GM10847 (cell line): ENCODE data around the gene DLGAP4.

Experiments used
- POLR2A ChIP-seq: IDR thresholded peaks from 2 replicates; pipeline ENCODE4 v1.6.1; 2011; ENCODE audit not compliant: insufficient read length; ENCODE audit errors: extremely low read depth

DLGAP4 gene

DNA sequence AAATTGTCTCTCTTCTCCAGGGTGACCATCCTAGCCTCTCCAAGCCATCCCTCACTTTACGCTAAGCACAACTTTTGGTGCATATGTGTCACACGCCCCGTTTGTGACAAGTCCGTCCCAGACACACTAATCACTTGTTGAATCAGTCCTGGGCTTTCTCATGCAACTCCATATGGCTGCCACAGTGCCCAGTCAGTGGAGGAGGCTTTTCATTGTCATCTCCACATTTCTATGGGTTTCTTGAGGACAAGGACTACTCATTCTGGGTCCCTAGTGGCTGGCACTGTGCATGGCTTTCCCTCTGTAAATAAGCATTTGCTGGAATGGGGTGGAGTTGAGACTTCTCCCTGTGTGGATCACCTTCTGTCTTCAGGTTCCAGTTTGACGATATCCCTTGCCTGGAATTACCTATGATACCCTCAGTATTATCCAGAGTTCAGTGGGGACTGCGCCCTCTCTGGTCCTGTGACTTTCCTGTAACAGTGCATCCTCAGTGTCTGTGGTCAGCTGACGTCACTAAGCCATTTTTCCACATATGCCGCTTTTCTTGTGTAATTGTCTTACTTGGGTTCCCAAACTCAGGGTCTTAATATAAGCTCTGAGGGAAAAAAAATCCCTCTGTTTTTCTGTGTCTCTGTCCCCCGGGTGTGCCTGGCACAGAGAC, 175.4 kb downstream of the DLGAP4 start:
- no peak for TF ChIP-seq POLR2A

DNA sequence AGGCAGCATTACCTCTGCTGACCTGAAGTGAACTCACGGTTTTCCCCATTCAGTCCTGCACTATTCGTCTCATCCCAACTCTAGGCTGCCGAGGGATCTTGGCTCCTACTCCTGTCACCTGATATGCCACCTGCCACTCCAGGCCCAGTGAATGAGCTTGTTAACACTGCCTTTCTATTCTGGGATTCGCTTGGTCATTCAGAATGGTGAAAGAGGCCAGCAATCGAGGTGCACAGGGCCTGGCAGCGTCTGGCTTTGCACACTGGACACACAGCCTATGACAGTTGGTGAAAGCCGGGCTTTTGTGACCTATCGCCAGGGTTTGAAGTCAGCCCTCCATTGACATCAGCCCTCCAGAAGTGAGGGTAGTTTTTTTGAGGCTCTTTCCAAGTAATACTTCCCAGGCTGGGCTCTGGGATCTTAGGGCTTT, 175.9 kb downstream of the DLGAP4 start:
- no peak for TF ChIP-seq POLR2A

DNA sequence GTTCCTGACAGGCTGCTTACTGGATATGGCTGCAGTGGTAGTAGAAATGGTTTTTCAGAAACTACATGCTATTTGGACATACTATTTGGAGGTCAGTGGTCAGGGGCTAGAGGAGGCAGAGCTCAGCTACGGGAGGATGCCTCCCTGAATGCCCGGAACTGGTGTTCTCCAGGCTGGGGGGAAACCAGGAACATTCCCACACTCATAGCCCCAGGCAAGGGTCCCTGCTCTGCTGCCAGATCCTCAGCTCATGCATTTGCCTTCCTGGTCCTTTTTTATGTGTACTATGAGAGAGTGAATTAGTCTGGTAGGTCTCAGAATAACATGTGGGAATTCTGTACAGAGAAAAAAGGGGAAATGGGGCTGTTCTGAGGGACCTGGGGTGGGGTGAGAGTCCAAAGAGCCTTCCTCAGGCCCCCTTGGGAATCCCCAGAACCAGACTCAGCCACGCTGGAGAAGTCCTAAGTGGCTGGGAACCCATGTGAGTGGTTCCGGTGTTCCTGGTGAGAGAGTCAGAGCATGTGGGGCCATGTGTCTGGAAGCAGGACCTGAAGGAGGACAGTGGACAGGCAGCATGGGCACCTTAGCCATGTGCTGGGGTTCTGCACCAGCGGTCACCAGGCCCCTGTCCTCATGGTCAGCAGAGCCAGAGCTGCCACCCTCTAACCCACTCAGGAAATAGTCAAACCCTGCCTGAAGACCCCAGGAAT, 177.2 kb downstream of the DLGAP4 start:
- TF ChIP-seq POLR2A: no peak

DNA sequence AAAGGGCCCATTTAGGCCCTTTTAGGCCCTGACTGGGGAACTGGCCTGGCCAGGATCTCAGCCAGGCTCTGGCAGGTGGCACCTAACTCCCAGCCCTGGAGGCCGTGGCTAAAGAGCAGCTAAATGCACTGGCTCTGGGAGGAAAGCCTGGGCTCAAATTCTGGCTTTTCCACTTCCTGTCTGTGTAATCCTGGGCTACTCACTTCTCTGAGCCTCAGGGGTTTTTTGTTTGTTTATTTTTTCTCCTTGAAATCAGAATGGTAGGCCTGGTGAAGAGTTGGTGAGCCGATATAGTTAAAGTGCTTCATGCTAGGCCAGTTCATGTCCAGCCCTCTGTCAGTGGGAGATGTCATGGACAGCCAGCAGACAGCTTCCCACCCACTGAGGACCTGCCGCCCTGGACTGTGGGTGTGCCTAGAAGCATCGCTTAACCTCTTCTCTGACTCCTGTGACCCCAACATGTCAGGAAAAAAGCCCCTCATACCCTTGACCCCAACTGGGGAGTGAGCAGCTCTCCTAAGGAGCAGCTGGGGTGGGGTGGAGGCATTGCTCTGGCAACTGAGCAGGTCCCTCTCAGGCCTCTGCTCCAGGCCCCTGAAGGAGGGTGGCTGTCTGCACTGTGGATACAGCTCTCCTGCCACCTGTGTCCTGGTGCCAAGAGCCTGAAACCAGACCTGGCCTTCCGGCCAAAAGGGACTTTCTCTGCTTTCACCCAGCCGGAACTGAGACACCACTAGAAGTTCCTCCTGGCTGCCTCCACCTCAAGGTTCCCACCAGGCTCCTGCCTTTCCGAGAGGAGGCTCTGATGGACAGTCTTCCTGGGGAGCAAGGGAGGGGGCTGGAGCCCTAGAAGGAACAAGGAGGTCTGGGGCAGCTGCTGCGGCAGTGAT, 178.0 kb downstream of the DLGAP4 start:
- no peak for TF ChIP-seq POLR2A

DNA sequence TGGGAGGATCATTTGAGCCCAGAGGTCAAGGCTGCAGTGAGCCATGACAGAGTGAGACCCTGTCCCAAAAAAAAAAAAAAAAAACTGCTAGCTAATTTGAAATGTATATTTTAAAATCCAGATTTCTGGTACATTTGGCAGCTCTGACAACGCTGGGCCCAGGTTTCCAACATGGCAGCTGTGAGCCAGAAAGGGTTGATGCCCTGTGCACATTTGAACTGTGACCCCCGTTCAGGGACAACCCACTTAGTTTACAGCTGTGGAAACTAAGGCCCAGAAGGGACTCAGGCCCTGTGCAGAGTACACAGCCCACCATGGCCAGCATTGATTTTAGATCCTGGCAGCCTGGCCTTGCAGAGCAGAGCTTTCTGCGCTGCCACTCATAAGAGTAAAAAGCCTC, 179.1 kb downstream of the DLGAP4 start:
- no peak for TF ChIP-seq POLR2A

DNA sequence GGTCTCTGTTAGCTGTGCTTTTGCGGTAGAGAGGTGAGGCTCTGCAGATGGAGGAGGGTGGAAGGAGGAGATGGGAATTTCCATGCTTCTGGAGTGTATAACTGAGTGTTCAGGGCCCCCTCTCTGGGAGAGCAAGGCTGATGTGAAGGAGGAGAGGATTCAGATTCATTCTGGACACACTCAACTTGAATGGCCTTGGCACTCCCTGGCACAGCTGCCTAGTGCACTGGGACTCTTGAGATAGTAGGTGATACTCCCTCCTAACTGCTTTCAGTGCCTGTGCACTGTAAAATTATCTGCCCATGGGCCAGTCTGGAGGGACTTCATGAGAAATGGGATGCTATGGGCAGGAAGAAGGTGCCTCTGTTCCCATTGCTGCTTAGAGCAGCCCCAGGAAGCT, 180.9 kb downstream of the DLGAP4 start:
- no peak for TF ChIP-seq POLR2A

DNA sequence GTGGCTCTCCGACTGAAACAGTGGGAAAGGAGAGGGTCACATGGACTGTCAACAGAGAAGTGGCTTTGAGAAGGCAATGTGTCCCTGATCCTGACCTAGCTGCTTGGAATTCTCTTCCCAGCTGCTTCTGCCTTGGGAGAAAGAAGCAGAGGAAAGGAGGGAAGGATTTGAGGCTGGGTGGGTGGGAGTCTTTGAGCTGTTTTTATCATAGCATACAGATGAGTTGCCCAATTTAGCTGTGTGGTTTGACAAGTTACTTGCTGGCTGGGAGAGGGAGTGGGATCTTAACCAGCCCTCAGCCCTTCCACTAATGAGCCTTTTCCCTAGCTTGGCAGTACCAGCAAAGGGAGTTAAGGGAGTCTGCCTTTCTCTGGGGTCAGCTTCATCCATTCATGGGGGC, 184.1 kb downstream of the DLGAP4 start:
- no peak for TF ChIP-seq POLR2A

DNA sequence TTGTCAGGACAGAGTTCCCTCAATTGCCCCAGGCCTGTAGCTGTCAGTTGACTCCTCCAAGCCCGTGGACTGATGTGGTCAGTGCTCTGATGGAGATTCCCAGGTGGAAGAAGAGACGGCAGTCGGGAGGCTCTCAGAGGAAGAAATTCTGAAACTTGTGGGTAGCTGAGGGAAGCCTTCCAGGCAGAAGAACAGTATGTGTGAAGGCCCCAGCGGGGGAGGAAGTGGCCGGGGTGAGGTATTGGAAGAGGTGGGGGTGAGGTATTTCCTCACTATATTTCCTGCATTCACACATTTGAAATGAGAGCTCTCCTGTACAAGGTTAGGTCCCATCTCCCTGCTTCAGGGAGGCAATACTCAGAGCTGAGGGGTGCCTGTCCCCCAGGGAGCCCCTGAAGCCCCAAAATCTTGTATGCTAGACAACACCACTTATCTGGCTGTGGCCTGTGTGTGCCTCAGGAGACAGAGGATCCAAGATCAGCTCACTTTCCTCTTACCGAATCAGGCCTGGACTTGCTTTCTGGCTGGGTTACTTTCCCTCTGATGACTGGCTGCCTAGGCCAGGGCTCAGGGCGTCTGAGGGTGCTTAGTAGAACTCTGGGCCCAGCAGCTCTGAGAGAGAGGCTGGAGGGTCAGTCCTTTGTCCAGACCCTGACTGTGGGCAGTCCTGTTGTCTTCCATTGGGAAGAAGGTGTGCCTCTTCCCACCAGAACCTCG, 185.9 kb downstream of the DLGAP4 start:
- TF ChIP-seq POLR2A: no peak

DNA sequence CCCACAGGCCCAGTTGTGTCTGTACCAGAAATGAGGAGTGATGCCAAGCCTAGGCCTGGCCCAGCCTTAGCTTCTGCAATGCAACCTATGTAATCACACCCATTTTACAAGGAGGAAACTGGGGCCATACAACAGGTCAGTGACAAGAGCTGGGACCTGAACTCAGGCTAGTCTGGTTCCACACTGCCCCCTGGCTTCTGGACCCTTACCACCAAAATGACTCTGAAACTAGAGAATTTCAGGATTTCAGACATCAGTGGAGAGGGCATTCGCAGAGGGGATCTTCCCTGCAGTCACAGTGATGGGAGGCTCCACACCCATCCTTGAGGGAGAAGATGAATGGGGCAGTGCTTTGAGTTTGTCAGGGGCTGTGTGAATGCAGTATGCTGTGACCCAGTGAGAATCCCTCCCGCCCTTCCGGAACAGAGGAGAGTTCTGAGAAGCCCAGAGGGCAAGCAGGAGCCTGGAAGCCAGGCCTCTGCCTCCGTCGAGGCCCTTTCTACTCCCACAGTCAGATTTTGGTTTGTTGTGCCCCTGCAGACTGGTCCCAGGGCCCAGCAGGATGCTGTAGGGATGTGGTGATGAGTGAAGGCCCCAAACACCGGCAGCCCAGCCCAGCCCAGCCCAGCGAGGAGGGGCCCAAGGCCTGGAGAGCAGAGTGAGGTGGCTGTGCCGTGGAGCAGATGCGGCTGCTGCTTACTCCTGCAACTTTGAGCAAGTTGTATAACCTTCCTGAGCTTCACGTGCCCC, 187.1 kb downstream of the DLGAP4 start:
- no peak for TF ChIP-seq POLR2A

DNA sequence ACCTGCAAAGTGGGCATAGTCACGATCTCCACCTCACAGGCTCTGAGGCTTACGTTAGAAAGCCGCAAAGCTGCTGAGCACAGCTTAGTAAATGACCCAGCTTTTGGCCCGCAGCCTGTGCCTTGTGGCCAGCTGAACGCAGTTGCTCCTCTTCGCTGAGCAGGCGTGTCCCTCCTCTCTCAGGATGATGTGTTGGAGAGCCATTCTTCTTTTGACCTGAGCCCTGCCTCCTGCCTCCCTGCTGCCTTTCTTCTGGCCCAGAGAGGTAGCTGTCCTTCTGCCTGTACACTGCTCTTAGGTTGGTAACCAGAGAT, 187.6 kb downstream of the DLGAP4 start:
- TF ChIP-seq POLR2A: no peak

DNA sequence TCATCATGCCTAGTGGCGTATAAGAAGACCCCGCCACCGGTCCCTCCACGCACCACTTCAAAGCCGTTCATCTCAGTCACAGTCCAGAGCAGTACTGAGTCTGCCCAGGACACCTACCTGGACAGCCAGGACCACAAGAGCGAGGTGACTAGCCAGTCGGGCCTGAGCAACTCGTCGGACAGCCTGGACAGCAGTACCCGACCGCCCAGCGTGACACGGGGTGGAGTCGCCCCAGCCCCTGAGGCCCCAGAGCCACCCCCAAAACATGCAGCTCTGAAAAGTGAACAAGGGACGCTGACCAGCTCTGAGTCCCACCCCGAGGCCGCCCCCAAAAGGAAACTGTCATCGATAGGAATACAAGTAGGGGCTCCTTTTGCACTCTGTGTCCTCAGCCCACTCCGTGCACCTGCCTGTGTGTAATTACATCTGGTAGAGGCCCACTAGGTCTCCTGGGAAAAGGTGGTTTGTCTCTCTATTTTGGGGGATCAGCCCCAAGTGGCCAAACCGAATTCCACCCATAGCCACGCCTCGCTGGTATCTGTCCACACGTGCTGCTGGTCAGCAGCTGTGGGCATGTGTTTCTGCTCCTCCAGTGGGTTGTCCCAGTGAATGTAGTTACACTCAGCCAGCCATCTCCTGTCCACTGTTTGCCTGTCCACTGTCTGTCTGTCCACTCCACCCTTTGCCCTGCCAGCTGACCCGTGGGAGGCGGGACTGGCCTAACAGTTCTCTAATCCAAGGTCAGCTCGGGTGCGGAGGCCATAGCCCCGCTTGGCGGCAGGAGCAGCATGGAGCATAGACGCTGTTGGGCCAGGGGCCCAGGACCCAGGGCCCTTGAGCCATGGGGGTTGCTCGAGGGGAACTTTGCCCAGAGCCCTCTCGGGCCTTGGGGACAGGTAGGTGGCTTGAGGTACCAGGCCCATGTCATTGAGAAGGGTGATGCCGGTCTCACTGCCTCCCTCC, 190.8 kb downstream of the DLGAP4 start:
- TF ChIP-seq POLR2A: no peak

DNA sequence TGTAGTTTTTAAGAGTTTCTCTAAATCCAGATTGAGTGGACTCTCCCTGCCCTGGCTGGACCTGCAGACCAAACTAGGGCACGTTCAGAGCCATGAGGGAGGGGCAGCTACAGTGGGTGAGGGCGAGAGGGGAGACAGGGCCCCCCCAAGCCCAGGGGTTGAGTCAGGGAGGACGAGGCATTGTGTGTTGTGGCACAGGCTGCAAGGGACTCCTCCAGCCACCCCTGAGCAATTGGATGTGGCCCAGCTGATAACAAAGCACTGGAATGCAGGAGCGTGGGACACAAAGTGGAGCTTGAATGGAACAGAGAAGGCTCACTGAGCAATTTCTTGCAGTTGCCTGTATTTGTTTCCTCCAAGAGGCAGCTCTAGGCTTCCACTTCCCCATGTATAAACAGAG, 191.7 kb downstream of the DLGAP4 start:
- TF ChIP-seq POLR2A: no peak

DNA sequence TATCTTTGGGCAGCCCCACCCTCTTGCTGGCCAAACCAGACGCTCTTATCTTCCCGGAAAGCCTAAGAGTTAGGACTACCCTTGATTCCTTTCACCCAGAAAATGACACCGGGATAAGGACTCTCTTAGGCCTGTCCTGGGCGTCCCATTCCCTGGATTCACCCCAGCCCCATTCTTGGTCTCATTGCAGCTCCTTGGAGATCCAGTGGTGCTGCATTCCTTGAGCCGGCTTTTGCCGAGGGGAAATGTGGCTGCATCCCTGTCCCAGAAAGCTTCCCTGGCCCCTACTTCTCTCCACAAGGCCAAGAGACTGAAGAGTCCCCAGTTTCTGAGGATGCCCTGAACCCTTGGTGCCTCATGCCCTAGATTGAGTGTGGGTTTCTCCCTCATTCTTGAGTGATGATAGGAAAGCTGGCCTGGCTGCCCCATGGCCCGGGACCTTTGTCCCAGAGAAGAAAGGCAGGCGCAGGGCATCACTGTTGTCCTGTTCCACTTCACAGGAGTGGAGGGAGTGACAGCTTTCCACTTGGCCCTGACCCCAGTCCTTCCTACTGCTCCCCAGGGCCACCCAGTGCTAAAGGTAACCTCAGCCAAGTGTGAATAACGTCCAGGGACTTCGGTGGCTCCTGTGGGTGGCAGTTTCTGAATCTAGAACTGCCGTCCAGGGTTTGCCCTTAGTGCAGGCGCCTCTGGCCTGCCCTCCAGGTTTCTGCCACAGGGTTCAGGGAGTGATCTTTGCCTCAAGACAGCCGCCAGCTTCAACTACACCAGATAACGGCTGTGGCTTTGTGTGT, 192.4 kb downstream of the DLGAP4 start:
- no peak for TF ChIP-seq POLR2A
